Fibroblast of skin of right quadriceps (primary cell): ENCODE results near the gene RORC.
"Not testable (repeated sequence)": the region's sequence is repeated elsewhere in the genome, so short reads cannot be mapped to it uniquely, and the experiment has no call there.

Experiments used
- DNase-seq: peaks from one replicate; pipeline ENCODE4 v3.0.0-alpha.2; 2013

RORC gene

DNA sequence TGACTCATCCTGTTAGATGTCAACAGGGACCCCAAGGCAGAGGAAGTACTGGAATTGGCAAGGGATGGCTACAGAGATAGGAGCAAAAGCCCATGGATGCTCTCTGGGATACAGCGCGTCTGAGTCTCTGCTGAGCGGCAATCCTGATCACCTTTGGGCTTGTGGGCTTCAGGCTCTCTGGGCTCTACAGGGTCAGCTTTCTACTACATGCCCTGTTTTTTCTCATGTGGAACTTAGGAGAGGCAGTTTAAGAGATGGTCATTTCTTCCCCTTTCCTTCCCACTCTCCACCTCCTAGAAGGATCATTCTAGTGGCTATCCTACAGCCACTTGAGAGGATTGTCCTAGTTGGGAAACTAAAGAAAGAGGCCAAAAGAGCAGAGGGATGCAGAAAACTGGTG is 27.7 kb downstream of the RORC start:
- DNase-seq = no peak

DNA sequence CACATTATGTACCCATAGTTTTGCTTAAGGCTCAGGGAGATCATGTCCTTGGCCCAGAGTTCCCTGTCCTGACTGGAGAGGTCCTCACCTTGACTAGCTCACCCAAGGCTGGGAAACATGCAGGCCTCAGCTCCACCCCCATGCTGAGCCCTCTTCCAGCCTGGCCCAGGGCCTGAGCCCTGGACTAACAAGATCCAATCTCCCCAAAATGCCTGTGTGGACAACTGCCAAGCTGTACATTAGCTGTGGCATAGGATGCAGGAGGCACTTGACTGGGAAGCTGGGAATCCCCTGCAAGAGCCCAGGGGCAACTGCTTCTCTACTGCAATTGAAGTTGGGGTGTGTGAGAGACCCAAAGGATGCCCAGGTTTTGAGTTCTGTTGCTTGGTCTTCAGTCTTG is 28.4 kb downstream of the RORC start:
- DNase-seq = no peak

DNA sequence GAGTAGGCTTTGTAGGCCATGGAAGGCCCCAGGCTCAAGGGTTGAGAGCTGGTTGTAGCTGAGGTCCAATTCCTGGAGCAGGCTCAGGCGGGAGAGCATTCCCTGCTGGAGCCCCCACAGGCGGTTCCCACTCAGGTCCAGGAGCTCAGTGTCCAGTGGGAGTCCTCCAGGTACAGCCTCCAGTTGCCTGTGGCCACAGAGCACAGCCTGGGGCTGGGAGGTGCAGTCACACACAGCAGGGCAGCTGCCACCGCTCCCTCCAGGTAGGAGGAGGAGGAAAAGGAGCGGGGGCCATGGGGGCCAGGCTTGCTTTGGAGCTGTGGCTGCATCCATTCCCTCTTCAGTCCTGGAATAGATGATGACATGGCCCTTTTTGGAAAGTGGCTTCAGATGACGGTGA is 29.2 kb downstream of the RORC start:
- DNase-seq = no peak

DNA sequence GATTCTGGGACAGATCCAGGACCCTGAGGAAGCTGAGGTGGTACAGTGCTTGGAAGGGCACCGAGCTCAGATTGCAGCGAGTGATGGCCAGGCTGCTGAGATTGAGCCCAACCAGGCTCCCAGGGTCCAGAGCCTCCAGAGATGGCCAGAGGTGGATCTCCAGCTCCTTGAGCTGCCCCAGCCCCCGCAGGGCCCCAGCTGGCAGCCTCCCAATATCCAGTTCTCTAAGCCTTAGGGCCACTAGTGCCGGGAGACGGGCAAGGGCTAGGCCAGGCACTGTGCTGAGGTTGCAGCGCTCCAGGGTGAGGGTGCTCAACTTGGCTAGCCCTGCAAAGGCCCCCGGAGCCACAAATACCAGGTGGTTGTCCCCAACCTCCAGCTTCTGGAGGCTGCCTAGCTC is 29.8 kb downstream of the RORC start:
- DNase-seq = no peak

DNA sequence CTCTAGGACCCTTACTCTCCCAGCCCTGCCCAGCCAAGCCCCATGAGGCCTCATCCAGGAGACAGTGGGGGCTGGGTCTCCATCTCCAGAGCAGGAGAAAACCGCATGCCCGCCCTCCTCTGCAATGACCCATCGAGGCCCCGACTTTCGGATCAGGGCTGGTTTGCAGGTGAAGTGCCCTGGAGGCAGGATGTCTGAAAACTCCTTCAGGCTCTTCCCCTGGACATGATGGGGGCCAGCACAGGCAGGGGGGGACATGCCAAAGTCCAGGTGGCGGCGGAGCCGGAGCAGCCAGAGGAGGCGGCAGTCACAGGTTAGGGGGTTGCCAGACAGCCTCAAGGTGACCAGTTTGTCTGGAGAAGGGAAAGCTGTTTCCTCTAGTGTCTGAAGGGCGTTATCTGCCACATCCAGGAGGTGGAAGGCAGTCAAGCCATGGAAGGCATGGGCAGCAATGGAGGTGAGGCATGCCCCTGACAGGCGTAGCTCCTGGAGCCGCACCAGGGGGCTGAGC is 30.2 kb downstream of the RORC start:
- no peak for DNase-seq

DNA sequence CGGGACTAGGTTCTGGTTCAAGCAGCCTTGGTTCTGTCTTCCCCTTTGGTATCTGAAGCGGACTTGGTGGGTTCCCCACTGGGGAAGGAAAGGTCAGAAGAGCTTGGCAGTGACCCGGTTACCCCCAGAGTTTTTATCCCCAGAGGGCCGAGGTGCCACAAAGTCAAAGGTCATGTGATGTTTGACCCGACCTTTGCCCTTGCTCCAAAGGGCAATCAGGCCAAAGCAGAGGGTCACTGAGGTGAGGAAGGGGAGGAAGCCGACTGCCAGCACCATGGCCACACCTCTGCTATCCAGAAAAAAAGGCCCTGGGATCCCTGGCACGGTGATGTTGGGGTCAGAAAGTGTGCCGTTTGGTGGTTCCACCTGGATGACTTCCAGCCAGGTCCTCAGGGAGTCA is 30.8 kb downstream of the RORC start:
- DNase-seq = no peak

DNA sequence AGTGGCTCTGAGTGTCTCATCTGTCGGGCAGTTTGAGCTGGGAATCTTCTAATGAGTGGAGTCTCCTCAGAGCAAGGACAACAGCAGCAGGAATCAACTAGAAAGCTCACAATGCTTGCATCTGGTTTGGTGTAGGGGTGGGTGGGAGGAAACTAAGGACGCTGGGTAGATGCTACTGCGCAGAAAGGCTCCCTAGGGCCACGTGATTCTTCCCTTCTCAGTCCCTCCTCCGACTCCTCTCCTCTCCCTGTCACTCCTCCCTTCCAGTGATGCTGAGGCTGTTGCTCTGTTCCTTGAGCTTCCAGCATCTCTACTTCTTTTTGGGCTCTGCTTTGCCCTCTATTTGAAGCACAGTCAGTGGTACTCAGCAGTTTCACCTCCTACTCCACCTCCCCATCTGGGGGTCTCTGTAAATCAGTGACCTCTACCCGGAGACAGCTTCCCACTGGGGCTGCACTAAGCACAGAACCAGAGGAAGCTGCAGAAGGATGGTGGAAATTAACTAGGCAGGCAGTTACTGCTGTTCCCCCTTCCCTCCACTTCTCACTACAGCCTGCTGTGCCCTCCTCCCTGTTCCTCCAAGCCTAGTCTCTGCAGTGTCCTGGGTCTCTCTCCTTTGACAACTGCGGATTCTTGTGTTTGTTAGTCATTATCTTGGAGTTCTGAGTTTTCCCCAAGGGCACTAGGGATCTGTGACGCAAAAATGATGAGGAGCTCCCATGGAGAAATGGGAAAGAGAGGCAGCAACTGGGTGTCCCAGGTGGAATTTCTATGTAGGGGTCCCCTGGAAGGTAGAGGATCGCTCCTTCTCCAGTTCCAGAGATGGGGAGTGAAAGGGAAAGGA is 32.2 kb downstream of the RORC start:
- DNase-seq = no peak

DNA sequence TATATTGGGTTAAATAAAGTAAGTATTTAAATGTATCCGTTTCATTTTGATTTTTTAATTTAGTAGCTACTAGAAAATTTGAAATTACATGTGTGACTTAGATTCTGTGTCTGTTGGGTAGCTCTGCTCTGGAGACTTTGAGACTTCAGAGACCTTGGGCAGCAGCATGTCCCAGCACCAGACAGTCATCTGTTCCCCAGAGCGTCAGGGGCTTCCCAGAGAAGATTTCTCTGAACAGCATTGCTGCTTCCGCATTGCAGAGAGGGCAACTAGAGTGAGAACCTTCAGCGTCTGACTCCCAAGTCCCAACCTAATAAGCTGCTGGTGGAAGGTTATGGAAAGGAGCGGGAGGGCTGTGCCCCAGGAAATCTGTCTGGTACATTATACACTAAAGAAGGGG is 33.0 kb downstream of the RORC start:
- DNase-seq = no peak

DNA sequence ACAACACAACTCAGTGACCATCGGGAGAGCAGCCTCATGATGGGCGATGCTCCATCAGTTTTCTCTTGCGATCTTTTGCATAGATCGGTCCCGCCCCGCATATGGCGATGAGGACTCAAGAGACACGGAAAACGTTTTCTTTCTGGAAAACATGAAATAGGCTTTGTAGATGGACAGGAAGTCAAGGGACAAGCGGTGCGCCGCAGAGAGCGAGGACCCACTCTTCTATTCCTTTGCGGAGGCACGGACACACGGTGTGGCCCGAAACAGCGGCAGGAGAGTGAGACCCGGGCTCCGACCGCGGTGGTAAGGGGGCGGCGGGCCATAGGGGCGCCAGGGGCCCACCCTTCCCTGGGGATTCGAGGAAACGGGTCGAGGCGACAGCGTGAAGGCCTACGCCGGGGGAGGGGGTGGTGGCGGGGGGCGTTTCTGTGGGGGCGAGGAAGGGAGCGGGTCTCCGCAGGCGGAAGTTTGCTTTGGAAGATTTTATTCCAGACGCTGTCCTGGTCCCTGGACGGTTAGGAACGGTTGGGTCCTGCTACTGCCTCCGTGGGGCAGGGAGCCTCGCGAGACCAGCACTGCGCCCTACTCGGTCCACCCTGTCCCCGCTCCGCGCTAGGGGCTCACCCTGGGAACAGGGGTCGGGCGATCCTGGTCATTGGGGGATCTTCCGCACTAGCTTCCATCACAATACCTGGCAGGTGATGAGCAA is 40.5 kb downstream of the RORC start:
- no peak for DNase-seq

DNA sequence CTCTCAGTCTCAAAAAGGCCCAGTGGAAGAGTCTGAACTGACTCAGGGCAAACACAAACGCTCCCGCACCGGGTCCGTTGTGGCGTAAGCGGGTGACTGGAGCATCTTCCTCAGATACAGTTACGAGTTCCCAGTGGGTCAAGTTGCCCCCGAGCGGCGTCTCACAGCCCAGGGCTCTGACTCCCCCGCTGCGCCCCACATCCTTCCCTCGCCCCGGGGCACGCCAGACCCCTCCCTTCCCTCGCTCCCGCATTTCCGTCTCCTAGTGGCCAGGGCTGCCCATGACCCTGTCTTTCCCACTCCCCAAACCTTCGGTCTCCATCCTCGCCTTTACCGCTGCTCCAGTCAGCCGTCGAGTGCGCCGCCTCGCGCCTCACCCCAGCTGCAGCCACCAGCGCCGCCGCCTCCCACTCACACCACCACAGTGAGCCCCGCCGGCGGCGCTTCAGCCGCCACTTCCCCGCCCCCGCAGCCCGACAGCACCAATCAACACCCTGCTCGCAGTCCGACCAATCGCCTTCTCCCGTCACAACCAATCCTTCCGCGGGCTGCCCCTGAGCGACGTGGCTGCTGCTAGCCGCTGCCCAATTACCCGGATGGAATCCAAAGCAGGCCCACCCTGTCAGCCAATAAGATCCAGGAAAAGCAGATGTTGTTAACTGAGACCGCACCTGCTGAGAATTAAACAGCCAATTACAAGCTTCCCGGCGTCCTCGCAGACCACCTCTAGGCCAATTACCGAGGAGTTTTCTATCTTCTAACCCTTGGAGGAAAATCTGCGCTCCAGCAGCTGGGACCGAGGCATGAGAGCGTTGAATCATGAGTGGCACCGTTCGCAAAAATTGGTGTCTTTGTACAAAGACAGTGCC is 41.3 kb downstream of the RORC start, which contains the start of gene TDRKH:
Gene TDRKH (minus strand): TSS at position 430 of the 869 bp plus-strand sequence. CDS start 7,478 bp downstream, outside the sequence.
- peak; percentile 99 for DNase-seq

DNA sequence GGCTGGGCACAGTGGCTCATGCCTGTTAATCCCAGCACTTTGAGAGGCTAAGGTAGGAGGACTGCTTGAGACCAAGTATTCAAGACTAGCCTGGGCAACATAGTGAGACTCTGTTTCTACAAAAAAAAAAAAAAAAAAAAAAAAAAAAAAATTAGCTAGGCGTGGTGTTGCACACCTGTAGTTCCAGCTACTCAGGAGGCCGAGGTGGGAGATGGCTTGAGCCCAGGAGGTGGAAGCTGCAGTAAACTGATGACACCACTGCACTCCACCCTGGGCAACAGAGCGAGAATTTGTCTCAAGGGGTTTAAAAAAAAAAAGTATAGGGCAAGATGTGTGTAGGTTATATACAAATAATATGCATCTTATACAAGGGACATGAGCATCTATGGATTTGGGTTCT is 43.9 kb downstream of the RORC start:
- no peak for DNase-seq

DNA sequence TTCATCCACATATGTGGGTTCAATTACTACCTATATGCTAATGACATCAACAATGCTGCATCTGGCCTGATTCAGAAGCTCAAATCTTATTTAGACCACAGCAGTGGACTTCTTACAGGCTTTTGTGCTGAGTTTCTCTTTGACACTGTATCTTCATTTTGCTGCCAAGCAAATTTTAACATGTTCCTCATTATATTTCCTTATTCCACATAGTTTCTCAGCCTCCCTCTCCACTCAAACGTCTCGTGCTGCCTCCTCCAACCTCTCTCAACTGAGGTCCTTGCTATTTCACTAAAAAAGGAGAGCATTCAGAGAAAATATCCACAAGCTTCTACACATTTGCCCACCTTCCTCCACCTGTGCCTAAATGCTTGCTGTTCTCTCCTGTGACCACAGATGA is 47.8 kb downstream of the RORC start:
- no peak for DNase-seq

DNA sequence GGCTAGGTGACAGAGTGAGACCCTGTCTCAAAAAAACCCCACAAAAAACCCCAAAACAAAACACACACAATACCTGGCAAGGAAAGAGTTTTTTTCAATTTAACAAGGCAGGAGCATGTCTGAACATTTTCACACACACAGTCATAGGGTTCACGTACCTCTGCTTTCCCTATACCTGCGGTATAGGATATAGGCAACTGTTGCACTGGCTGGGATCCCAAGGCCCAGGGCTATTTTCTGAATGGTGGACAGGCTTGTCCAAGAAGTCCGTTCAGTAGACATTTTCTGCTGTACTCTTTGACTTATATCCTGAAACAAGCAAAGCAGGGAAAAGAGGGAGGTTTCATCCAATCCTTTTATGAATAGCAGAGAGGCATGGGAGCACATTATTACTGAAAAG is 48.9 kb downstream of the RORC start:
- no peak for DNase-seq

DNA sequence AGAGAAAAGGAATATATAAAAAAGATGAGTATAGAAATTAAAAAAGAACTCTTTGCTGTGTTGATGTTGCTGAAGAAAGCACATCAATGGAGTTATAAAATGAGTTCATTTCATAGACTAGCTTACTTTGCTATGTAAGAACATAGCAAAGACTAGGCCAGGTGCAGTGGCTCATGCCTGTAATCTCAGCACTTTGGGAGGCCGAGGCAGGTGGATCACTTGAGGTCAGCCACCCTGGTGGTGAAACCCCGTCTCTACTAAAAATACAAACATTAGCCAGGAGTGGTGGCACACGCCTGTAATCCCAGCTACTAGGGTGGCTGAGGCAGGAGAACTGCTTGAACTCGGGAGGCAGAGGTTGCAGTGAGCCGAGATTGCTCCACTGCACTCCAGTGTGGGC is 49.6 kb downstream of the RORC start:
- DNase-seq = not testable (repeated sequence)

DNA sequence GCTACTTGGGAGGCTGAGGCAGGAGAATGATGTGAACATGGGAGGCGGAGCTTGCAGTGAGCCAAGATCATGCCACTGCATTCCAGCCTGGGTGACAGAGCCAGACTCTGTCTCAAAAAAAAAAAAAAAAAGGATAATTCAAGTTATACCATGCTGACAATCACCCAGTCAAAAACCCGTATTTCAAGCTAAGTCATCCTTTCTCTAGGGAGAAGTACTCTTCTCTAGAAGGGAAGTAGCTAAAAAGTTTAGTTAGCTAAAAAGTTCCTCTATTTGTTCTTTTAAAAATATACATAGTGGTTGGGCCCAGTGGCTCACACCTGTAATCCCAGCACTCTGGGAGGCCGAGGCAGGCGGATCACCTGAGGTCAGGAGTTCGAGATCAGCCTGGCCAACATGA is 50.9 kb downstream of the RORC start:
- DNase-seq = not testable (repeated sequence)

DNA sequence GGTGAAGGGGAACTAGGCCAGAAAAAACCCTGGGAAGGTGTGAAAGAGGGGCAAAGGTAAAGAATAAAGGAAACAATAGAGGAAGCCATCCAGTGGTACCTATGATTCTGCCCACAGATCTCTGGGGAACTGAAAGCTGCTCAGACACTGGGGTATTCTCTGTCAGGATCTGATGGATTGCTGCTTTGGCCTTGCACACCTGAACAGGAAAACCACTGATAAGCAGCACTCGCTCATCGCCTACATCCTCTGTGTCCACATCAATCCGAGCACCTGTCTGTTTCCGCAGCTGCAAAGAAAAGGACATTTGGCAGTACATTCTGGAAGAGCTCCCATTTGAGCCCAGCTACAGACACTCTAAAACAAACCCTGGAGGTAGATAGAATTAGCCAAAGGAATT is 51.8 kb downstream of the RORC start:
- DNase-seq = no peak

DNA sequence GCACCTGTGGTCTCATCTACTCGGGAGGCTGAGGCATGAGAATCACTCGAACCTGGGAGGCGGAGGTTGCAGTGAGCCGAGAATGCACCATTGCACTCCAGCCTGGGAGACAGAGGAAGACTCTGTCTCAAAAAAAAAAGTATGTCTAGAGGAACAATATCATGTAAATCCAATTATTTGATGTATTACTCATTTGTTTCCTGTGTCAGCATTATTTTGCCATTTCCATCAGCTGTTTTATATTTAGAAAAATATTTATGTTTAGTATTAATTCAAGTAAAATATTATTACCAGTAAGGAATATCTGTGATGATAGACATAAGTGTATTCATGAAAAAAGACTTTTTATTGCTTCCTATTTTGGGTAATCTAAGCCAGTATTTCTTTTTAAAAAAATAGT is 54.3 kb downstream of the RORC start:
- DNase-seq = no peak

DNA sequence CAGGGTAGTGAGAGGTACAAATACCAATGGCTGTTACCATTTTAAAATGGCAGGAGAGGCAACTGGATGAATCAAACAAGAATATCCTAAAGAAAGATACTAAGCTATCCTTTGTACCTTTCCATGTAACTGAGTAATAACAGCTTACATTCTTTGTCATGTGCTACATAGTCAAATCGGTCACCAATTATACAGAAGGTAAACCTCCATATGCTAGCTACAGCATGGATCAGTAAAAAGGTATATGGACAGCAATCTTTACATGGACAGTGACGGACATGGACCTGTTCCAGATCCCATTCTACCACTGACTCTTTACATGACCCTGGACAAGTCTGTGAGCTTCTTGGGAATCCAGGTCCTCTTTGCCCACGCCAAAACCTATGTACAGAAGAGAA is 54.9 kb downstream of the RORC start:
- DNase-seq = no peak

DNA sequence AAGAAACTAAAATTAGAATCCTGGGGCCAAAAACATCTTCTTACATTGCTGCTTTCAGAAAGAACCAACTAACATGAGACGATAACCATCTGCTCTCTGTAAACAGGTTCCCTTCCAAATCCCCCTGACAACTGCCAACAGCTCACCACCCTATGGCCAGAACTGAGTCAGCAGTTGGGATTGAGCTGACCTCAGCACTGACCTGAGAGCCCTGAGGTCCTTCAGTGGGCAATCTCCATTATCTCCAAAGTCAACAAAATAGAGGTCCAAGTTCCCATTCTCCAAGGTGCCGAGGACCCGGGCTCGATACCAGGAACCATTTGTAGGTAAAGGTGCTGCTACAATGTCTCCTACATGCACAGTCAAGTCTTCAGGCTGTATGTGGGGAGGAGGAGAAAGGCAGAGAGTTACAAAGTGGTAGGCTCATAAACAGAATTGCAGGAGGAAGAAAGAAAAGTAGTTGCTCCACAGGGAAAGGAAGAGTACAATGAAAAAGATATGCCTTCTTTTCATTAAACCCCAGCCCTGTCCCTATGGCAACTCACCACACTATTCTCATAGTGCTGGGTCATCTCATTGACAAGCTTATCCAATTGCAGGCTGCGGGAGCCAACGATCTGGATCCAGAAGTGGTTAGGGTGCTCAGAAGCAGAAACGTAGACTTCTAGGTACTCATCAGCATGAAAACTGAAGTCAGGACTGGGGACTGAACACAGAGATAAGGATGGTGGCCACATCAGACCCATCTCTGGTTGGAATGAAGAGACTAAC is 55.5 kb downstream of the RORC start:
- no peak for DNase-seq

DNA sequence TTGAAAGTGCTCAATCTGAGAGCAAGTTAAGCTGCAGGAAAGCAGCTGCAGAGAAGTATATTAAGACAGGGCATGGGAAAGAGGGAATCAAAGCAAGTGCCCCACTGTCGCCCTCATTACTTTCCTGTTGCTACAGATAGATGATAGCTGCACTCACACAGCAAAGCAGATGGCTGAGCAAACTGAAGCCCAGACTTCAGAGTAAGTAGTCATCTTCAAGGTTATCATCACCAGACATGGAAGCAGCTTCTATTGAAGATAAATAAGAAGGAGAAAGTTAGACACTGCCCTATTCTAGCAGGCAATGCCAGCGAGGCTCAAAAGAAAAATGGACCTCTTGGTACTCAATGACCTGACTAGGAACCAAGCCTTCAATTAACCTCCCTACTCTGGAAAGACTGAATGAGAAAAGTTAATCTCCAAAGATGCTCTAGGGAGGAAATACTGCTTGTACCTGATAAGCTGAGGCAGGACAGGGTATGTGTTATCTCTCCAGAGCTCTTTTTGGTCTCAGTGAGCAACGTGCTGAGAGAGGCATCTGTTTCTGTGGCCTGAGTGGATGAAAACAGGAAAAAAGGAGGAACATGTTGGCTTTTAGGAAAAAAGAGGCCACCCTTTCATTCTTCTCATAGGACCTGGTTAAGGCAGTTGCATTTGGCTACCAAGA is 57.2 kb downstream of the RORC start:
- DNase-seq = no peak

DNA sequence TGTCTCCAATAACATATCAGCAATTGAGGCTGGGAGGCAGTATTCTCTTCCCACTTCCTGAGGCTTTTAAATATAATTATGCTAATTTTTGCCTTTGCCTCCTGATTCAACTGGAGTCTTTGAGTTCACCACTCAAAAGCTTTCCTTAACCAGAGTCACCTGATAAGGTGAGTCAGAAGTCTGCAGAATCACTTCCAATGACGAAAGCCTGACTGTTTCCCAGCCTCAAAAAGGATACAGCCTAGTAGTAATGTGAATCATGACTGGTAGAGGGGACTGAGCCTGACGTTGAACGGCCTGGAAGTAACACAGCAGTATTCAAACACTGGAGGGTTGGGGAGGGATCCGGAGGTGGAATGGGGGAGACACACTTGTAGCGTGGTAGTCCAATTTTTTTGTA is 57.9 kb downstream of the RORC start:
- DNase-seq = no peak

DNA sequence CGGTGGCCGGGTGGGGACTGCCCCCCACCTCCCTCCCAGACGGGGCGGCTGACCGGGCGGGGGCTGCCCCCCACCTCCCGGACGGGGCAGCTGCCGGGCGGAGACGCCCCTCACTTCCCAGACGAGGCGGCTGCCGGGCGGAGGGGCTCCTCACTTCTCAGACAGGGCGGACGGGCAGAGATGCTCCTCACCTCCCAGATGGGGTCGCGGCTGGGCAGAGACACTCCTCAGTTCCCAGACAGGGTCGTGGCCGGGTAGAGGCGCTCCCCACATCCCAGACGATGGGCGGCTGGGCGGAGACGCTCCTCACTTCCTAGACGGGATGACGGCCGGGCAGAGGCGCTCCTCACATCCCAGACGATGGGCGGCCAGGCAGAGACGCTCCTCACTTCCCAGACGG is 62.3 kb downstream of the RORC start:
- not testable (repeated sequence) for DNase-seq
